GM18873 (cell line): ENCODE measurements around the gene GRID1.

Experiments
- ATAC-seq: cut with Tn5 transposase; IDR thresholded peaks from one replicate; pipeline ENCODE4 v1.9.1; 2021; ENCODE audit warnings: mild to moderate bottlenecking, moderate library complexity, moderate number of reproducible peaks; ENCODE audit not compliant: unreplicated experiment, low FRiP score

GRID1 gene

GRCh38 chr10:85665078-85665477 lies 701.5 kb downstream of the GRID1 start:
- no peak for ATAC-seq

GRCh38 chr10:85661123-85661522 lies 705.5 kb downstream of the GRID1 start:
- ATAC-seq, result no peak

- ATAC-seq, result no peak
These were observed 707.3 kb downstream of the GRID1 start for GRCh38 chr10:85659331-85659730.

GRCh38 chr10:85658518-85658917 lies 708.1 kb downstream of the GRID1 start:
- no peak for ATAC-seq

- no peak for ATAC-seq
These were observed 709.0 kb downstream of the GRID1 start for GRCh38 chr10:85657476-85658113.

- no peak for ATAC-seq
These were observed 711.2 kb downstream of the GRID1 start for GRCh38 chr10:85655411-85655810.

- ATAC-seq, result no peak
These were observed 715.1 kb downstream of the GRID1 start for GRCh38 chr10:85651497-85651882.

GRCh38 chr10:85650791-85651496 lies 715.7 kb downstream of the GRID1 start:
- no peak for ATAC-seq

GRCh38 chr10:85649461-85649860 lies 717.1 kb downstream of the GRID1 start:
- ATAC-seq, result no peak

GRCh38 chr10:85648279-85648754 lies 718.3 kb downstream of the GRID1 start:
- ATAC-seq, result no peak

- no peak for ATAC-seq
These were observed 718.9 kb downstream of the GRID1 start for GRCh38 chr10:85647741-85648140.

GRCh38 chr10:85645926-85646711 lies 720.5 kb downstream of the GRID1 start:
- ATAC-seq, result no peak

- ATAC-seq, result no peak
These were observed 721.5 kb downstream of the GRID1 start for GRCh38 chr10:85645053-85645452.

GRCh38 chr10:85643845-85644525 lies 722.6 kb downstream of the GRID1 start:
- ATAC-seq, result no peak

- ATAC-seq, result no peak
These were observed 723.3 kb downstream of the GRID1 start for GRCh38 chr10:85643171-85643844.

GRCh38 chr10:85642421-85643170 lies 724.0 kb downstream of the GRID1 start:
- ATAC-seq, result no peak

GRCh38 chr10:85642082-85642420 lies 724.5 kb downstream of the GRID1 start:
- no peak for ATAC-seq

GRCh38 chr10:85641479-85642009 lies 725.1 kb downstream of the GRID1 start:
- no peak for ATAC-seq

GRCh38 chr10:85638797-85639196 lies 727.8 kb downstream of the GRID1 start:
- ATAC-seq, result no peak
